HG03575 (cell line): ENCODE measurements around the gene ZFHX3.

Source experiments
- ATAC-seq: cut with Tn5 transposase; IDR thresholded peaks from one replicate; pipeline ENCODE4 v1.9.1; 2021; ENCODE audit not compliant: unreplicated experiment, insufficient number of reproducible peaks, low FRiP score; ENCODE audit errors: extremely low read depth

Gene ZFHX3

GRCh38 chr16:73026754-73027684 is 20.9 kb downstream of the ZFHX3 start:
- ATAC-seq: no peak

GRCh38 chr16:73025856-73026210 is 22.1 kb downstream of the ZFHX3 start:
- ATAC-seq: no peak

- ATAC-seq: no peak
Measured at GRCh38 chr16:73025151-73025855, 22.6 kb downstream of the ZFHX3 start.

- no peak for ATAC-seq
Measured at GRCh38 chr16:73024571-73025105, 23.3 kb downstream of the ZFHX3 start.

- no peak for ATAC-seq
Measured at GRCh38 chr16:73023752-73024570, 24.0 kb downstream of the ZFHX3 start.

- ATAC-seq: no peak
Measured at GRCh38 chr16:73023320-73023719, 24.6 kb downstream of the ZFHX3 start.

GRCh38 chr16:73022534-73022933 is 25.4 kb downstream of the ZFHX3 start:
- ATAC-seq: no peak

- ATAC-seq: no peak
Measured at GRCh38 chr16:73021866-73022495, 25.9 kb downstream of the ZFHX3 start.

- ATAC-seq: no peak
Measured at GRCh38 chr16:73020409-73020884, 27.5 kb downstream of the ZFHX3 start.

- no peak for ATAC-seq
Measured at GRCh38 chr16:73019457-73020362, 28.2 kb downstream of the ZFHX3 start.

- ATAC-seq: no peak
Measured at GRCh38 chr16:73018821-73019456, 29.0 kb downstream of the ZFHX3 start.

GRCh38 chr16:73017321-73017720 is 30.6 kb downstream of the ZFHX3 start:
- no peak for ATAC-seq

- no peak for ATAC-seq
Measured at GRCh38 chr16:73016488-73016830, 31.5 kb downstream of the ZFHX3 start.

- ATAC-seq: peak; percentile 59
Measured at GRCh38 chr16:73015612-73016487, 32.1 kb downstream of the ZFHX3 start.

- no peak for ATAC-seq
Measured at GRCh38 chr16:73014768-73015167, 33.2 kb downstream of the ZFHX3 start.

- no peak for ATAC-seq
Measured at GRCh38 chr16:73013974-73014373, 34.0 kb downstream of the ZFHX3 start.
